ENCODE measurements around the gene PPP1R3D. TPM values are rescaled to one million over a fixed set of nuclear protein-coding genes. Genes with fewer than 3 reads are reported as not detected.

PPP1R3D gene
- total and polyA plus RNA-seq, 2 of the 13 experiments (the other 11 are each of a cell fraction or from before 2014, with no cell fraction given) = 1.2 to 3.7 TPM

- TF ChIP-seq AGO2 (optimal IDR thresholded peaks at IDR 0.05; ENCODE audit: low read depth, low read length) (no peak), GABPB1 (CRISPR knock-in tag; IDR thresholded peaks at IDR 0.05) (no peak)
These were observed 44.2 kb downstream of the PPP1R3D start (continued) for GRCh38 chr20:59895908-59896307.

- H3K9me3 ChIP-seq (ENCODE audit: low read length) = no peaks in the 10 kb centered on the region
- no peak for TF ChIP-seq KDM1A (CRISPR knock-in tag; IDR thresholded peaks at IDR 0.05)
- TF ChIP-seq ZNF746 (CRISPR knock-in tag; IDR thresholded peaks at IDR 0.05) = no peak
- TF ChIP-seq SRSF9 (IDR thresholded peaks at IDR 0.05; ENCODE audit: borderline replicate concordance, insufficient read depth, low read depth, low read length, poor library complexity, severe bottlenecking) = no peak
- TF ChIP-seq ZNF17 (CRISPR knock-in tag; IDR thresholded peaks at IDR 0.05) = no peak
- no peak for TF ChIP-seq KAT7 (CRISPR knock-in tag; IDR thresholded peaks at IDR 0.05; ENCODE audit: borderline replicate concordance)
- no peak for TF ChIP-seq ZNF446 (CRISPR knock-in tag; IDR thresholded peaks at IDR 0.05)
- TF ChIP-seq ZNF879 (CRISPR knock-in tag; IDR thresholded peaks at IDR 0.05) = no peak
- TF ChIP-seq, protein P1, sequence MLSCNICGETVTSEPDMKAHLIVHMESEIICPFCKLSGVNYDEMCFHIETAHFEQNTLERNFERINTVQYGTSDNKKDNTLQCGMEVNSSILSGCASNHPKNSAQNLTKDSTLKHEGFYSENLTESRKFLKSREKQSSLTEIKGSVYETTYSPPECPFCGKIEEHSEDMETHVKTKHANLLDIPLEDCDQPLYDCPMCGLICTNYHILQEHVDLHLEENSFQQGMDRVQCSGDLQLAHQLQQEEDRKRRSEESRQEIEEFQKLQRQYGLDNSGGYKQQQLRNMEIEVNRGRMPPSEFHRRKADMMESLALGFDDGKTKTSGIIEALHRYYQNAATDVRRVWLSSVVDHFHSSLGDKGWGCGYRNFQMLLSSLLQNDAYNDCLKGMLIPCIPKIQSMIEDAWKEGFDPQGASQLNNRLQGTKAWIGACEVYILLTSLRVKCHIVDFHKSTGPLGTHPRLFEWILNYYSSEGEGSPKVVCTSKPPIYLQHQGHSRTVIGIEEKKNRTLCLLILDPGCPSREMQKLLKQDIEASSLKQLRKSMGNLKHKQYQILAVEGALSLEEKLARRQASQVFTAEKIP (CRISPR knock-in tag; IDR thresholded peaks at IDR 0.05; ENCODE audit: borderline replicate concordance) = no peak
- TF ChIP-seq SOX5 (CRISPR knock-in tag; IDR thresholded peaks at IDR 0.05; ENCODE audit: borderline replicate concordance) = no peak
- TF ChIP-seq ZNF607 (CRISPR knock-in tag; IDR thresholded peaks at IDR 0.05; ENCODE audit: borderline replicate concordance) = no peak
- no peak for TF ChIP-seq U2AF1 (optimal IDR thresholded peaks at IDR 0.05; ENCODE audit: low read depth, low read length)
- H3K79me2 ChIP-seq (ENCODE audit: insufficient read depth, low read length) = no peaks in the 10 kb centered on the region
- POLR2A ChIA-PET = no interaction called here
- H4K20me1 ChIP-seq (ENCODE audit: insufficient read depth, low read length) = no peaks in the 10 kb centered on the region
- 0% methylated on average over 1 of the region's 1 CpG for WGBS (ENCODE audit: low lambda C conversion rate)
- FAIRE-seq = no peak
- no peak for ATAC-seq
- H3K36me3 ChIP-seq (replicated peaks in 1 of 2; ENCODE audit: control insufficient read depth in 1 of 2, insufficient read depth in 2 of 2, low read length in 2 of 2) = no peaks in the 10 kb centered on the region
- no peak overlapping the region for H2AFZ ChIP-seq (ENCODE audit: low read length)
- in situ Hi-C loops (cut with HindIII; ENCODE audit: extremely low pct_ligation_motif_present, low pct_unique_long_range_greater_than_20kb) (no loop called here), intact Hi-C loops (cut with micrococcal nuclease; ENCODE audit: unreplicated experiment) (no loop called here)
- H3K4me3 ChIP-seq (replicated peaks in 1 of 3; ENCODE audit: insufficient read depth in 1 of 3, low read depth in 2 of 3, low read length in 3 of 3) = no peak overlapping the region
- no peak overlapping the region for H3K4me2 ChIP-seq (ENCODE audit: low read depth, low read length)
- BruUV-seq (replicated peaks) = no TSS peak
- DNase-seq (ENCODE audit: low spot score) = no peak
- H3K4me1 ChIP-seq (ENCODE audit: insufficient read depth, low read length) = no peaks in the 10 kb centered on the region
- no peaks in the 10 kb centered on the region for H3K27me3 ChIP-seq (ENCODE audit: control insufficient read depth in 1 of 2, insufficient read depth in 2 of 2, low read length in 2 of 2)
- CTCF ChIA-PET (ENCODE audit: low intra/inter-chr PET ratio, low total read pairs) = no interaction called here
- no peak overlapping the region for H3K9ac ChIP-seq (ENCODE audit: insufficient read depth, low read depth, low read length)
- no peak overlapping the region for H3K27ac ChIP-seq (ENCODE audit: extremely low read length, insufficient read depth, low read length)
These were observed 48.5 kb downstream of the PPP1R3D start for GRCh38 chr20:59891581-59891980.

All from HepG2 (cell line).